Muscle layer of duodenum (tissue), 2 donors: Measurements from ENCODE around the gene PSIP1.
"Not testable (repeated sequence)": the region's sequence is repeated elsewhere in the genome, so short reads cannot be mapped to it uniquely, and the experiment has no call there.

Experiments used
- H3K27ac ChIP-seq: one replicate; pipeline ENCODE4 v1.7.0; 2013; ENCODE audit warnings: mild to moderate bottlenecking, low read length
- H3K27me3 ChIP-seq: one replicate; pipeline ENCODE4 v1.7.0; 2013; ENCODE audit warnings: low read depth, mild to moderate bottlenecking, control low read depth, low read length
- H3K36me3 ChIP-seq, 2 donors: one replicate each; pipeline ENCODE4 v1.7.0; 2013; ENCODE audit warnings: low read length in 2 of 2, control low read depth in 1 of 2, mild to moderate bottlenecking in 1 of 2; ENCODE audit not compliant: insufficient read depth in 2 of 2, control insufficient read depth in 1 of 2
- H3K4me1 ChIP-seq, 2 donors: one replicate each; pipeline ENCODE4 v1.7.0; 2013; ENCODE audit warnings: low read length in 2 of 2, mild to moderate bottlenecking in 2 of 2, control low read depth in 1 of 2, moderate library complexity in 1 of 2; ENCODE audit not compliant: insufficient read depth in 2 of 2, control insufficient read depth in 1 of 2
- H3K4me3 ChIP-seq, 2 donors: one replicate each; pipeline ENCODE4 v1.7.0; 2013; ENCODE audit warnings: low read length in 2 of 2, low read depth in 1 of 2, mild to moderate bottlenecking in 1 of 2
- H3K9me3 ChIP-seq, 2 donors: one replicate each; pipeline ENCODE4 v1.7.0; 2013; ENCODE audit warnings: low read length in 2 of 2, control low read depth in 1 of 2, mild to moderate bottlenecking in 1 of 2; ENCODE audit not compliant: control insufficient read depth in 1 of 2
- donor health status: healthy.

PSIP1 gene

GRCh38 chr9:15510789-15511575 is at the start of gene PSIP1:
PSIP1 (minus strand) TSS chr9:15510970; CDS start chr9:15510188, 782 bp downstream.
- H3K4me1 ChIP-seq, result peaks cover 6 to 18% of the 10 kb centered on the region in 2 donors
- no peaks in the 10 kb centered on the region for H3K9me3 ChIP-seq
- no peaks in the 10 kb centered on the region for H3K27me3 ChIP-seq
- peaks cover 6 to 12% of the 10 kb centered on the region in 2 donors for H3K36me3 ChIP-seq
- H3K27ac ChIP-seq, result peak within 1 kb of the TSS; percentile 91
- peak within 1 kb of the TSS; percentile 62 to 98 for H3K4me3 ChIP-seq

GRCh38 chr9:15553528-15553898 is 42.7 kb upstream of the PSIP1 start:
- Histone ChIP-seq H3K9me3 (no peaks in the 10 kb centered on the region), H3K27ac (peak overlapping the region; percentile 92), H3K4me1 (peaks cover 0 to 7% of the 10 kb centered on the region in 2 donors), H3K4me3 (peak overlapping the region; percentile 90 to 98), H3K36me3 (no peaks in the 10 kb centered on the region), H3K27me3 (no peaks in the 10 kb centered on the region)

GRCh38 chr9:15552636-15553527 is 42.1 kb upstream of the PSIP1 start, which contains the start of gene CCDC171:
CCDC171 (plus strand) TSS chr9:15553043; CDS start chr9:15564089, 11,046 bp downstream.
- peak within 1 kb of the TSS; percentile 90 to 98 for H3K4me3 ChIP-seq
- peak within 1 kb of the TSS; percentile 92 for H3K27ac ChIP-seq
- H3K9me3 ChIP-seq, result no peaks in the 10 kb centered on the region

GRCh38 chr9:15549611-15550010 is 38.8 kb upstream of the PSIP1 start:
- Histone ChIP-seq H3K27ac (no peak overlapping the region), H3K36me3 (no peaks in the 10 kb centered on the region), H3K4me3 (no peak overlapping the region), H3K9me3 (no peaks in the 10 kb centered on the region), H3K27me3 (no peaks in the 10 kb centered on the region), H3K4me1 (peaks cover 0 to 7% of the 10 kb centered on the region in 2 donors)

More at GRCh38 chr9:15552636-15553527, 42.1 kb upstream of the PSIP1 start, which contains the start of gene CCDC171:
- Histone ChIP-seq H3K27me3 (no peaks in the 10 kb centered on the region), H3K36me3 (no peaks in the 10 kb centered on the region), H3K4me1 (peaks cover 0 to 7% of the 10 kb centered on the region in 2 donors)

- Histone ChIP-seq H3K4me3 (no peak overlapping the region), H3K27ac (no peak overlapping the region), H3K9me3 (no peaks in the 10 kb centered on the region)
Measured at GRCh38 chr9:15543047-15543813, 32.5 kb upstream of the PSIP1 start.

GRCh38 chr9:15542624-15543023 is 31.9 kb upstream of the PSIP1 start:
- no peaks in the 10 kb centered on the region for H3K36me3 ChIP-seq
- H3K27ac ChIP-seq, result no peak overlapping the region
- no peaks in the 10 kb centered on the region for H3K4me1 ChIP-seq
- H3K27me3 ChIP-seq, result no peaks in the 10 kb centered on the region
- H3K4me3 ChIP-seq, result no peak overlapping the region
- H3K9me3 ChIP-seq, result no peaks in the 10 kb centered on the region

More at GRCh38 chr9:15543047-15543813, 32.5 kb upstream of the PSIP1 start:
- no peaks in the 10 kb centered on the region for H3K4me1 ChIP-seq
- H3K27me3 ChIP-seq, result no peaks in the 10 kb centered on the region
- no peaks in the 10 kb centered on the region for H3K36me3 ChIP-seq

- Histone ChIP-seq H3K9me3 (no peaks in the 10 kb centered on the region), H3K27me3 (no peaks in the 10 kb centered on the region), H3K4me3 (no peak overlapping the region), H3K36me3 (no peaks in the 10 kb centered on the region), H3K4me1 (no peaks in the 10 kb centered on the region), H3K27ac (no peak overlapping the region)
Measured at GRCh38 chr9:15541872-15542271, 31.1 kb upstream of the PSIP1 start.

GRCh38 chr9:15531380-15531779 is 20.6 kb upstream of the PSIP1 start:
- Histone ChIP-seq H3K27ac (no peak overlapping the region), H3K36me3 (no peaks in the 10 kb centered on the region), H3K4me1 (no peaks in the 10 kb centered on the region), H3K9me3 (no peaks in the 10 kb centered on the region), H3K27me3 (no peaks in the 10 kb centered on the region), H3K4me3 (no peak overlapping the region)

GRCh38 chr9:15529566-15530324 is 19.0 kb upstream of the PSIP1 start:
- H3K27ac ChIP-seq, result no peak overlapping the region
- H3K4me1 ChIP-seq, result no peaks in the 10 kb centered on the region
- no peaks in the 10 kb centered on the region for H3K27me3 ChIP-seq
- H3K4me3 ChIP-seq, result no peak overlapping the region
- H3K36me3 ChIP-seq, result no peaks in the 10 kb centered on the region
- H3K9me3 ChIP-seq, result no peaks in the 10 kb centered on the region

GRCh38 chr9:15527035-15527434 is 16.3 kb upstream of the PSIP1 start:
- H3K4me1 ChIP-seq, H3K27me3 ChIP-seq, H3K4me3 ChIP-seq, H3K9me3 ChIP-seq, H3K27ac ChIP-seq, H3K36me3 ChIP-seq: not testable (repeated sequence)
